ENCODE data around the gene CDK5RAP3.
"Not testable (repeated sequence)": the region's sequence is repeated elsewhere in the genome, so short reads cannot be mapped to it uniquely, and the experiment has no call there.

The CDK5RAP3 gene

GRCh38 chr17:48001197-48001596 is 30.3 kb downstream of the CDK5RAP3 start:
- no peak for DNase-seq

- not testable (repeated sequence) for DNase-seq
These were observed 30.7 kb downstream of the CDK5RAP3 start for GRCh38 chr17:48001657-48002056.

GRCh38 chr17:48002266-48002915 is 31.5 kb downstream of the CDK5RAP3 start:
- peak; percentile 51 to 70 for DNase-seq

- DNase-seq: peak; percentile 85 to 88
These were observed 32.1 kb downstream of the CDK5RAP3 start for GRCh38 chr17:48002916-48003416.

- peak; percentile 95 to 99 for DNase-seq
These were observed 32.7 kb downstream of the CDK5RAP3 start for GRCh38 chr17:48003417-48004151.

- no peak for DNase-seq
These were observed 34.1 kb downstream of the CDK5RAP3 start for GRCh38 chr17:48004983-48005382.

GRCh38 chr17:48006936-48007709 is 36.2 kb downstream of the CDK5RAP3 start:
- no peak for DNase-seq

GRCh38 chr17:48010193-48010592 is 39.3 kb downstream of the CDK5RAP3 start:
- DNase-seq: no peak

GRCh38 chr17:48011405-48012150 is 40.7 kb downstream of the CDK5RAP3 start:
- DNase-seq: peak in 1 of 2 experiments; percentile 46

GRCh38 chr17:48012151-48012520 is 41.2 kb downstream of the CDK5RAP3 start:
- DNase-seq: peak; percentile 83 to 89

GRCh38 chr17:48012654-48013053 is 41.7 kb downstream of the CDK5RAP3 start:
- no peak for DNase-seq

- DNase-seq: no peak
These were observed 43.1 kb downstream of the CDK5RAP3 start for GRCh38 chr17:48013876-48014594.

- no peak for DNase-seq
These were observed 43.7 kb downstream of the CDK5RAP3 start for GRCh38 chr17:48014595-48015111.

- DNase-seq: no peak
These were observed 45.2 kb downstream of the CDK5RAP3 start for GRCh38 chr17:48016112-48016511.

GRCh38 chr17:48017817-48018158 is 46.9 kb downstream of the CDK5RAP3 start:
- DNase-seq: not testable (repeated sequence)

- no peak for DNase-seq
These were observed 51.0 kb downstream of the CDK5RAP3 start for GRCh38 chr17:48021934-48022333.

- no peak for DNase-seq
These were observed 52.0 kb downstream of the CDK5RAP3 start for GRCh38 chr17:48022901-48023300.

- DNase-seq: peak; percentile 85 to 93
These were observed 52.7 kb downstream of the CDK5RAP3 start for GRCh38 chr17:48023400-48024148.

GRCh38 chr17:48024149-48025039 is 53.5 kb downstream of the CDK5RAP3 start:
- peak; percentile 58 to 64 for DNase-seq
